ENCODE data around the gene WHRN. TPM values are rescaled to one million over a fixed set of nuclear protein-coding genes. Genes with fewer than 3 reads are reported as not detected.
A peak's percentile ranks its signal among the peaks of the same experiment; 100 is the strongest.

Gene WHRN
- total and polyA plus RNA-seq, 2 of the 13 experiments (the other 11 are each of a cell fraction or from before 2014, with no cell fraction given), result 2.3 to 5.3 TPM

- TF ChIP-seq ZNF556 (CRISPR knock-in tag; IDR thresholded peaks at IDR 0.05; ENCODE audit: borderline replicate concordance), result no peak
- TF ChIP-seq MXD3 (CRISPR knock-in tag; IDR thresholded peaks at IDR 0.05), result no peak
- TF ChIP-seq ZNF788 (CRISPR knock-in tag; IDR thresholded peaks at IDR 0.05; ENCODE audit: borderline replicate concordance), result no peak
- TF ChIP-seq PAXIP1 (CRISPR knock-in tag; conservative IDR thresholded peaks at IDR 0.05), result no peak
- TF ChIP-seq CCDC6 (CRISPR knock-in tag; IDR thresholded peaks at IDR 0.05), result no peak
- no peak for TF ChIP-seq NR3C1 (CRISPR knock-in tag; IDR thresholded peaks at IDR 0.05)
- peak; percentile 57; the same call in 1 of the 2 replicates for TF ChIP-seq ZNF776 (CRISPR knock-in tag; IDR thresholded peaks at IDR 0.05)
- 0 out of 2 replicates have a peak, but pooled peaks have one; percentile 13 for TF ChIP-seq AHR (CRISPR knock-in tag; IDR thresholded peaks at IDR 0.05)
- TF ChIP-seq GATAD1 (CRISPR knock-in tag; IDR thresholded peaks at IDR 0.05), result peak; percentile 60; the same call in 1 of the 2 replicates
- no peak for TF ChIP-seq NFKB2 (CRISPR knock-in tag; IDR thresholded peaks at IDR 0.05; ENCODE audit: borderline replicate concordance)
- TF ChIP-seq GPBP1L1 (CRISPR knock-in tag; IDR thresholded peaks at IDR 0.05), result no peak
- TF ChIP-seq SOX5 (CRISPR knock-in tag; IDR thresholded peaks at IDR 0.05; ENCODE audit: borderline replicate concordance), result no peak
- no peak for TF ChIP-seq DR1 (CRISPR knock-in tag; IDR thresholded peaks at IDR 0.05)
- no peak for TF ChIP-seq PBX2 (CRISPR knock-in tag; IDR thresholded peaks at IDR 0.05)
- TF ChIP-seq ELF4 (CRISPR knock-in tag; IDR thresholded peaks at IDR 0.05; ENCODE audit: borderline replicate concordance), result no peak
- TF ChIP-seq ZNF275 (CRISPR knock-in tag; IDR thresholded peaks at IDR 0.05; ENCODE audit: borderline replicate concordance), result no peak
- no peak for TF ChIP-seq ZNF335 (CRISPR knock-in tag; IDR thresholded peaks at IDR 0.05)
Observed at GRCh38 chr9:114505187-114506081, at the start of gene WHRN (continued).

All from HepG2 (cell line).